Gastroesophageal sphincter (tissue), 3 donors: Measurements from ENCODE around the gene TPSD1.

Source experiments
- EP300 ChIP-seq: sonication (generic); formaldehyde crosslinking; IDR thresholded peaks from one replicate; pipeline ENCODE4 v1.6.1; 2017; ENCODE audit warnings: antibody characterized with exemption, mild to moderate bottlenecking
- POLR2A ChIP-seq, 2 donors: fragments of 450-650 bp; IDR thresholded peaks; one replicate each; pipeline ENCODE4 v1.6.1; 2017; ENCODE audit warnings: antibody characterized with exemption in 2 of 2, mild to moderate bottlenecking in 2 of 2, moderate library complexity in 1 of 2
- POLR2AphosphoS5 ChIP-seq: sonication (generic); formaldehyde crosslinking; IDR thresholded peaks from one replicate; pipeline ENCODE4 v1.6.1; 2017; ENCODE audit warnings: antibody characterized with exemption
- TF ChIP-seq, protein P1 (sequence below), 4 experiments: fragments of 200-600 bp in 2 of 4; fragments of 450-650 bp in 2 of 4; sonication (generic) in 1 of 4; IDR thresholded peaks; one replicate each; pipeline ENCODE4 v1.5.1; 2017 to 2019; ENCODE audit warnings: antibody characterized with exemption in 4 of 4, mild to moderate bottlenecking in 2 of 4, moderate library complexity in 2 of 4

DNA sequence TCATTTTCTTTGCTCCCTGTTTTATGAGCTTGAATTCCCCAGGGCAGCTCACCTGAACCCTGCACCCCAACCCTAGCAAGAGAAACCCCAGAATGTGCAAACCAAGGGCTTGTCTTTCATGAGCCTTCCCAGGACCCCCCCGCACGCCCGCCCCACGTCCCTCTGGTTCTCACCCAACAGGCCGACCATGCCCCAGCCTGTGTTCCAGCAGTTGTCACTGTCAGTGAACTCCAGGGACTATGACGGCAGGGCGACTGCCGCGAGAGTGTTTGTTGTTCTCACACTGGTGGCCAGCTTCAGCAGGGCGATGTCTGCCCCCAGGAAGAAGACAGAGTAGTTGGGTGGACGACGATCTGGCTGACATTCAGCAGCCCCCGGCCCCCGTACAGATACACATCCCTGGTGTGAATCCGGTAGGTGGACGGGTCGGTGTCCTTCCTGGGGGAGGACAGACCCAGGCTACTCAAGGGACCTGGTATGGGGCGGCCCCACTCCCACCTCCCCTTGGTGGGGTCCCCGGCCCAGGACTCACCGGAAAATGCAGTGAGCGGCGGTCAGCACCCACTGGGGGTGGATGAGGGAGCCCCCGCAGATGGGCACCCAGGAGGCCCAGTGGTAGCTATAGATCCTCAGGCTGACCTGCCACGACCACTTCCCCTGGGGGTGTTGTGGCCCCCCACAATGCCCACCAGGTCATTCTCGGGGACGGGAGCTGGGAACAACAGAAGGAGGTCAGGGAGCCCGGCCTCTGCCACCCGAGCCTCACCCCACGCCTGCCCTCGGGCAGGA, 20.1 kb downstream of the TPSD1 start:
- no peak for TF ChIP-seq POLR2A (IDR thresholded peaks at IDR 0.05)
- TF ChIP-seq, protein P1, sequence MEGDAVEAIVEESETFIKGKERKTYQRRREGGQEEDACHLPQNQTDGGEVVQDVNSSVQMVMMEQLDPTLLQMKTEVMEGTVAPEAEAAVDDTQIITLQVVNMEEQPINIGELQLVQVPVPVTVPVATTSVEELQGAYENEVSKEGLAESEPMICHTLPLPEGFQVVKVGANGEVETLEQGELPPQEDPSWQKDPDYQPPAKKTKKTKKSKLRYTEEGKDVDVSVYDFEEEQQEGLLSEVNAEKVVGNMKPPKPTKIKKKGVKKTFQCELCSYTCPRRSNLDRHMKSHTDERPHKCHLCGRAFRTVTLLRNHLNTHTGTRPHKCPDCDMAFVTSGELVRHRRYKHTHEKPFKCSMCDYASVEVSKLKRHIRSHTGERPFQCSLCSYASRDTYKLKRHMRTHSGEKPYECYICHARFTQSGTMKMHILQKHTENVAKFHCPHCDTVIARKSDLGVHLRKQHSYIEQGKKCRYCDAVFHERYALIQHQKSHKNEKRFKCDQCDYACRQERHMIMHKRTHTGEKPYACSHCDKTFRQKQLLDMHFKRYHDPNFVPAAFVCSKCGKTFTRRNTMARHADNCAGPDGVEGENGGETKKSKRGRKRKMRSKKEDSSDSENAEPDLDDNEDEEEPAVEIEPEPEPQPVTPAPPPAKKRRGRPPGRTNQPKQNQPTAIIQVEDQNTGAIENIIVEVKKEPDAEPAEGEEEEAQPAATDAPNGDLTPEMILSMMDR (IDR thresholded peaks at IDR 0.05) = no peak
- no peak for TF ChIP-seq EP300
- TF ChIP-seq POLR2AphosphoS5 = no peak
